Esophagus squamous epithelium (tissue), 5 donors: Measurements from ENCODE around the gene RNF208. TPM values are rescaled to one million over a fixed set of nuclear protein-coding genes. Genes with fewer than 3 reads are reported as not detected.

Experiments
- DNase-seq: peaks from one replicate; lab custom pipeline; 2025; lab: John Stamatoyannopoulos, UW
- H3K27ac ChIP-seq, 4 donors: fragments of 200-600 bp; sonication (generic); one replicate each; pipeline ENCODE4 v1.5.1; 2016 to 2019; ENCODE audit warnings: mild to moderate bottlenecking in 1 of 4
- H3K27me3 ChIP-seq, 4 donors: fragments of 200-600 bp; sonication (generic); 1 replicate in 3 of 4; 2 replicates in 1 of 4; pipeline versions ENCODE4 v1.5.1 to v1.6.0; 2017 to 2021; ENCODE audit warnings: antibody characterized with exemption in 1 of 4
- H3K36me3 ChIP-seq, 3 donors: fragments of 200-600 bp; sonication (generic); one replicate each; pipeline ENCODE4 v1.5.1; 2016 to 2019
- H3K4me1 ChIP-seq, 3 donors: fragments of 200-600 bp; sonication (generic); one replicate each; pipeline ENCODE4 v1.5.1; 2017 to 2019
- H3K4me3 ChIP-seq, 4 donors: fragments of 200-600 bp; sonication (generic); 1 replicate in 3 of 4; 2 replicates in 1 of 4; pipeline ENCODE4 v1.5.1; 2016 to 2019; ENCODE audit warnings: mild to moderate bottlenecking in 2 of 4, moderate library complexity in 1 of 4
- H3K9me3 ChIP-seq, 3 donors: fragments of 200-600 bp; sonication (generic); one replicate each; pipeline ENCODE4 v1.5.1; 2016 to 2019
- CTCF ChIP-seq, 6 experiments: fragments of 450-650 bp in 4 of 6; fragments of 200-600 bp in 2 of 6; sonication (generic) in 2 of 6; IDR thresholded peaks; one replicate each; pipeline ENCODE4 v1.5.1; 2016 to 2019; ENCODE audit warnings: antibody characterized with exemption in 6 of 6, mild to moderate bottlenecking in 4 of 6, moderate library complexity in 4 of 6
- POLR2A ChIP-seq, 4 donors: fragments of 450-650 bp; IDR thresholded peaks; one replicate each; pipeline ENCODE4 v1.6.1; 2017; ENCODE audit warnings: antibody characterized with exemption in 4 of 4, mild to moderate bottlenecking in 4 of 4, moderate library complexity in 3 of 4
- WGBS, 2 donors: methylation state at CpG; one replicate each; pipeline ENCODE4 v1.1.5; 2018; 5-methylcytosine and 5-hydroxymethylcytosine counted together
- intact Hi-C: fragments of 100-400 bp; cut with DNase I; formaldehyde crosslinking; loops from one replicate; pipeline ENCODE4 v1.15.0; 2022
- total RNA-seq, 4 donors: library from RNA; depleted of rRNA; stranded (reverse); fragments of >200 nt; gene quantifications; one replicate each; pipeline ENCODE4 v1.1.0, GENCODE V29; 2016
- donor health status: DM: yes; HTN: yes; CAD: no.

RNF208 gene
- total RNA-seq, 4 donors from 2014 or later, result 2.3 to 3.2 (median 2.5) TPM

GRCh38 chr9:137256856-137257255, 34.8 kb upstream of the RNF208 start:
- intact Hi-C loops, result no loop called here
- H3K9me3 ChIP-seq, result no peaks in the 10 kb centered on the region
- peaks cover 4 to 50% (median 7%) of the 10 kb centered on the region in 3 donors for H3K36me3 ChIP-seq
- 92 to 93% methylated on average over 11 to 15 of the region's 15 CpGs for WGBS, 2 donors
- no peak overlapping the region for H3K27ac ChIP-seq
- no peak for DNase-seq
- TF ChIP-seq POLR2A (IDR thresholded peaks at IDR 0.05), result no peak
- no peak for TF ChIP-seq CTCF (IDR thresholded peaks at IDR 0.05)
- H3K4me3 ChIP-seq, result peak overlapping the region in 1 of 4 donors; percentile 99
- H3K27me3 ChIP-seq, result no peaks in the 10 kb centered on the region
- H3K4me1 ChIP-seq, result peaks cover 18 to 40% (median 23%) of the 10 kb centered on the region in 3 donors

- Histone ChIP-seq H3K4me1 (peaks cover 18 to 40% (median 23%) of the 10 kb centered on the region in 3 donors), H3K9me3 (no peaks in the 10 kb centered on the region), H3K27me3 (no peaks in the 10 kb centered on the region), H3K27ac (no peak overlapping the region), H3K36me3 (peaks cover 4 to 48% (median 7%) of the 10 kb centered on the region in 3 donors), H3K4me3 (peak overlapping the region; percentile 75 to 100 (median 92))
- TF ChIP-seq CTCF (IDR thresholded peaks at IDR 0.05), result no peak
- TF ChIP-seq POLR2A (IDR thresholded peaks at IDR 0.05), result no peak
- intact Hi-C loops, result no loop called here
- 85% methylated on average over 8 to 11 of the region's 15 CpGs for WGBS, 2 donors
- DNase-seq, result no peak
These were observed 34.3 kb upstream of the RNF208 start for GRCh38 chr9:137256362-137256761.

- no peak for DNase-seq
- H3K27me3 ChIP-seq, result peaks cover 0 to 6% (median 0%) of the 10 kb centered on the region in 4 donors
- no CpG with 5 or more reads among the region's 51 CpGs for WGBS, 2 donors
- intact Hi-C loops, result no loop called here
- H3K9me3 ChIP-seq, result no peaks in the 10 kb centered on the region
- peaks cover 18 to 40% (median 23%) of the 10 kb centered on the region in 3 donors for H3K4me1 ChIP-seq
- peaks cover 4 to 43% (median 7%) of the 10 kb centered on the region in 3 donors for H3K36me3 ChIP-seq
- TF ChIP-seq POLR2A (IDR thresholded peaks at IDR 0.05) (no peak), CTCF (IDR thresholded peaks at IDR 0.05) (no peak)
- H3K27ac ChIP-seq, result peak overlapping the region; percentile 80 to 95 (median 86)
- H3K4me3 ChIP-seq, result peak overlapping the region; percentile 75 to 100 (median 92)
These were observed 33.5 kb upstream of the RNF208 start for GRCh38 chr9:137255448-137256114.

GRCh38 chr9:137254624-137255447, 32.8 kb upstream of the RNF208 start, which contains the start of gene NELFB:
NELFB (plus strand) TSS chr9:137255327.
- Histone ChIP-seq H3K27ac (peak within 1 kb of the TSS; percentile 80 to 95 (median 89)), H3K27me3 (peaks cover 0 to 6% (median 0%) of the 10 kb centered on the region in 4 donors), H3K4me1 (peaks cover 18 to 40% (median 23%) of the 10 kb centered on the region in 3 donors), H3K36me3 (peaks cover 4 to 35% (median 7%) of the 10 kb centered on the region in 3 donors), H3K4me3 (peak within 1 kb of the TSS; percentile 75 to 100 (median 92)), H3K9me3 (no peaks in the 10 kb centered on the region)
- 4 to 8% methylated on average over 6 to 22 of the region's 105 CpGs for WGBS, 2 donors
- TF ChIP-seq POLR2A (IDR thresholded peaks at IDR 0.05), result peak in 2 of 4 donors; percentile 43 to 57
- TF ChIP-seq CTCF (IDR thresholded peaks at IDR 0.05), result peak in 3 of 6 experiments; percentile 6 to 49 (median 15)
- DNase-seq, result no peak
- intact Hi-C loops, result no loop called here
